IPS-15b (cell line): Measurements from ENCODE around the gene PTPRA.
"Not testable (repeated sequence)": the region's sequence is repeated elsewhere in the genome, so short reads cannot be mapped to it uniquely, and the experiment has no call there.

Source experiments
- H3K27me3 ChIP-seq: one replicate; pipeline ENCODE4 v1.6.1; 2013; ENCODE audit warnings: low read length; ENCODE audit not compliant: control insufficient read depth, insufficient read depth
- H3K36me3 ChIP-seq: one replicate; pipeline ENCODE4 v1.6.1; 2013; ENCODE audit warnings: low read length; ENCODE audit not compliant: control insufficient read depth, insufficient read depth
- H3K4me1 ChIP-seq: one replicate; pipeline ENCODE4 v1.6.1; 2013; ENCODE audit warnings: mild to moderate bottlenecking, low read length; ENCODE audit not compliant: control insufficient read depth, insufficient read depth
- H3K4me3 ChIP-seq: one replicate; pipeline ENCODE4 v1.5.1; 2013; ENCODE audit warnings: low read depth, low read length
- H3K9ac ChIP-seq: one replicate; pipeline ENCODE4 v1.6.1; 2013; ENCODE audit warnings: low read depth, mild to moderate bottlenecking, low read length
- H3K9me3 ChIP-seq: one replicate; pipeline ENCODE4 v1.6.1; 2013; ENCODE audit warnings: mild to moderate bottlenecking, low read length; ENCODE audit not compliant: control insufficient read depth, insufficient read depth

PTPRA gene

DNA sequence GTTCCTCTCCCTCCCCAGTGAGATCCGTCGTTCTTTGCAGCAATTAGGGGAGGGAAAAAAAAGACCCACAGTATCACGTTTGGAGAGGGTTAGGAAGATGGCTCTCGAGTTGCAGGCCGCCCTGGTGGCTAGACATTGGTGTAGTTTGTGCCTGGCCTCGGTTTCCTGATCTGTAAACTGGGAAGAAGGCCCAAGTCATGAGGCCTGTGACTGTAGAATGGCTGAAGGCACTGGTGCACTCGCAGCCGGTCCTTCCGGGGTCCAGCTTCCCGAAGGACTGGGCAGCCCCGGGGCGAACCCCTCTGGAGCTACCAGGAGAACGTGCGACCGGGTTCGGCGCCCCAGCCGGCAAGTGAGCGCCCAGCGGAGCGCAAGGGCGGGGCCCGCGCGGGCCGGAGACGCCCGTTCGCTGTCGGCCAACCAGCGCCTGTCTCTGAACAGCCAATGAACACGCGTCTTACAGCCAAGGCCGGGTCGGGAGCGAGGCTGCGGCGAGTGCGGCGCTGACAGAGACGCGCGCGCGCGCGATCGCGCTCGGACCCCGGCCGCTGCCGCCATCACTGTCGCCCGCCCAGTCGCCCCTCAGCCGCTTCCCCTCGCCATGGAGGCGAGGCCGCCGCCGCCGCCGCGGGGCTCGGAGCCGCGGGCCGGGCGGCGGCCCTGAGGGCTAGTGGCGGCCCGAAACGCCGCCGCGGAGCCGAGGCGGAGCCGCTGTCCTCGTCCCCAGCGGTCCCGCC lies at the start of gene PTPRA:
TSS of gene PTPRA (plus strand) at position 472 of the 737 bp plus-strand sequence. CDS start 90,797 bp downstream, outside the sequence.
- Histone ChIP-seq H3K9me3 (no peaks in the 10 kb centered on the region), H3K4me3 (peak within 1 kb of the TSS; percentile 89), H3K4me1 (peaks cover 4% of the 10 kb centered on the region), H3K36me3 (no peaks in the 10 kb centered on the region), H3K9ac (peak within 1 kb of the TSS; percentile 76), H3K27me3 (peaks cover 20% of the 10 kb centered on the region)

DNA sequence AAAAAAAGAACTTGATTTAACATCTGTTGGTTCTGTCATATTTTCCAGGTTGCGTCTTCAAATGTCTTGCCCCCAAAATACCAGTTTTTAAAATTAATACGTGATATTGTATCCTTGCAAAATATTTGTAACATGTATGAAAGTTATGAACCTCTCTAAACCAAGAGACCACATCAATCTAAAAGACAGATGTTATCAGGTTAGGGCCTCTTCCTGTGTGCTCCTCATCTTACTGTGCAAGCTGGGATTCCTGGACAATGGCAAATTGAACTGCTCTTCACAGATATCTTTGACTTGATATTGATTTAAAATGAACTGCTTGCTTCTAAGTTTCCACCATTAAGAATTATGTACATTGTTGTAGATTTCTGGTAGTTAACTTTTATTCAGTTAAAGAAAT lies 47.5 kb upstream of the PTPRA start:
- no peak overlapping the region for H3K9ac ChIP-seq
- H3K27me3 ChIP-seq, result peaks cover 43% of the 10 kb centered on the region
- no peak overlapping the region for H3K4me3 ChIP-seq
- peaks cover 3% of the 10 kb centered on the region for H3K4me1 ChIP-seq
- no peaks in the 10 kb centered on the region for H3K36me3 ChIP-seq
- H3K9me3 ChIP-seq, result no peaks in the 10 kb centered on the region

GRCh38 chr20:2826655-2827054 lies 46.6 kb upstream of the PTPRA start:
- H3K9ac ChIP-seq, result no peak overlapping the region
- H3K36me3 ChIP-seq, result no peaks in the 10 kb centered on the region
- H3K27me3 ChIP-seq, result peaks cover 34% of the 10 kb centered on the region
- H3K9me3 ChIP-seq, result no peaks in the 10 kb centered on the region
- H3K4me3 ChIP-seq, result no peak overlapping the region
- peaks cover 3% of the 10 kb centered on the region for H3K4me1 ChIP-seq

DNA sequence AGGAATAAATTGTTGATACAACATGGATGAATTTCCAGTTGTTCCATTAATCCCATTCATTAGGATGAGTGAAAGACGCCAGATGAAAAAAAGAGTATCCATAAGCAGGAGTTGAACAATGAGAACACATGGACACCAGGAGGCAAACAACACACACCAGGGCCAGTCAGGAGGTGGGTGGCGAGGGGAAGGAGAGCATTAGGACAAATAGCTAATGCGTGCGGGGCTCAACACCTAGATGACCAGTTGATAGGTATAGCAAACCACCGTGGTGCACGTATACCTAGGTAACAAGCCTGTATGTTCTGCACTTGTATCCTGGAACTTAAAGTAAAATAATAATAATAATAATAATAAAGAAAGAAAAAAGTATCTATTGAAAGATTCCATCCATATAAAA lies 43.9 kb upstream of the PTPRA start:
- no peak overlapping the region for H3K9ac ChIP-seq
- H3K36me3 ChIP-seq, result no peaks in the 10 kb centered on the region
- peaks cover 28% of the 10 kb centered on the region for H3K27me3 ChIP-seq
- H3K4me1 ChIP-seq, result peaks cover 3% of the 10 kb centered on the region
- no peak overlapping the region for H3K4me3 ChIP-seq
- no peaks in the 10 kb centered on the region for H3K9me3 ChIP-seq

DNA sequence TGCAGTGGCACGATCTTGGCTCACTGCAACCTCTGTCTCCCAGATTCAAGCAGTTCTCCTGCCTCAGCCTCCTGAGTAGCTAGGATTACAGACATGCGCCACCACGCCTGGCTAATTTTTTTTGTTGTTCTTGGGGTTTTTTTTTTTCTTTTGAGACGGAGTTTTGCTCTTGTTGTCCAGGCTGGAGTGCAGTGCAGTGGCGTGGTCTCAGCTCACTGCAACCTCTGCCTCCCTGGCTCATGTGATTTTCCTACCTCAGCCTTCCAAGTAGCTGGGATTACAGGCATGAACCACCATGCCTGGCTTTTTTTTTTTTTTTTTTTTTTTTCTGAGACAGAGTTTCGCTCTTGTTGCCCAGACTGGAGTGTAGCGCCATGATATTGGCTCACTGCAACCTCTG lies 42.1 kb upstream of the PTPRA start:
- H3K36me3 ChIP-seq, H3K4me3 ChIP-seq, H3K9ac ChIP-seq, H3K4me1 ChIP-seq, H3K9me3 ChIP-seq: not testable (repeated sequence)
- peaks cover 21% of the 10 kb centered on the region for H3K27me3 ChIP-seq

- Histone ChIP-seq H3K4me1 (no peaks in the 10 kb centered on the region), H3K36me3 (peaks cover 4% of the 10 kb centered on the region), H3K4me3 (no peak overlapping the region), H3K9ac (no peak overlapping the region), H3K9me3 (no peaks in the 10 kb centered on the region), H3K27me3 (peaks cover 8% of the 10 kb centered on the region)
These were observed 39.5 kb upstream of the PTPRA start for GRCh38 chr20:2833761-2834160.

DNA sequence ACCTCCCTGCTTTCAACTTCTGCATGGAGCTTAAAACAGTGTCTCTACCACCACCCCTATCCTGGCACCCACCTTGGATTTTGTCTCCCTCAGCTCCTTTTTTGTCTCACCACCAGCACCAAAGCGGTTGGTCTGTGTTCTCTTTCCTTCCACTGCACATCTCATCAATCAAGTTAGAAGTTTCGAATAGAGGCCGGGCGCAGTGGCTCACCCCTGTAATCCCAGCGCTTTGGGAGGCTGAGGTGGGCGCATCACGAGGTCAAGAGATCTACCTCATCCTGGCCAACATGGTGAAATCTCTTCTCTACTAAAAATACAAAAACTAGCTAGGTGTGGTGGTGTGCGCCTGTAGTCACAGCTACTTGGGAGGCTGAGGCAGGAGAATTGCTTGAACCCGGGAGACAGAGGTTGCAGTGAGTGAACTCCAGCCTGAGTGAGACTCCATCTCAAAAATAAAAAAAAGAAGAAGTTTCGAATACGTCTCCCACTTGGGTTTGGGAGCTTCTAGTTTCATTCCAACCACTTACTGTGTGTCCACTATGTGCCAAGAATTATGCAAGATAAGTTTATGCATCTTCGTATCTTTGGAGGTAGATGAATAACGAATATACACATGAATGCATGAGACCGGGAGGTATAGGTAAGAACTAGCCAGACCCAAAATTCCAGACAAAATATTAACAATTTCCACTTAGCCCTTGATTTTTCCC lies 38.7 kb upstream of the PTPRA start:
- Histone ChIP-seq H3K4me1 (no peaks in the 10 kb centered on the region), H3K27me3 (peaks cover 12% of the 10 kb centered on the region), H3K9me3 (no peaks in the 10 kb centered on the region), H3K36me3 (peaks cover 4% of the 10 kb centered on the region), H3K4me3 (no peak overlapping the region), H3K9ac (no peak overlapping the region)

DNA sequence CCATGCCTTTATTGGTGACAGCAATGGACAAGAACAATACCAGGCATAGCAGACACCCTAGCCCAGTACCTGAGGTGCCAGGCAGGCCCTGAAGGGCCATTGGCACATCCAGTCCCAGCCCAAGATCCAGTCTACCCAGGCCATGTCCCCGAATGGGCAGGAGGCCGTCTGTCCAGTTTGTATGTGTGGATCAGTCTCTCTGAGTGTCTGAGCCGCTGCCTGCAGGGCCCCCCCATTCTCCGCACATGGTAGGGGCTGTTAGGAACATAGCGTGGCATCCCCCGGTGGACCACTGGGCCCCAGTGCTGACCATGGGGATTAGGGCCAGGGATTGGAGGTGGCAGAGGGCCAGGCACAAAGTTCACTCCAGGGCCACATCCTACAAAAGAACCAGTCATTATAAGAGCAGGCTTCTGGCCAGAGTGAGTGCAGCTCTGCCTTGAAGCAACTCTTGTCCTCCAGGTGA lies 37.9 kb upstream of the PTPRA start:
- Histone ChIP-seq H3K4me1 (no peaks in the 10 kb centered on the region), H3K27me3 (peaks cover 18% of the 10 kb centered on the region), H3K4me3 (no peak overlapping the region), H3K9ac (no peak overlapping the region), H3K36me3 (peaks cover 4% of the 10 kb centered on the region), H3K9me3 (no peaks in the 10 kb centered on the region)

GRCh38 chr20:2836035-2836434 lies 37.2 kb upstream of the PTPRA start:
- H3K27me3 ChIP-seq, result peaks cover 18% of the 10 kb centered on the region
- no peaks in the 10 kb centered on the region for H3K4me1 ChIP-seq
- H3K4me3 ChIP-seq, result no peak overlapping the region
- peaks cover 6% of the 10 kb centered on the region for H3K36me3 ChIP-seq
- H3K9ac ChIP-seq, result no peak overlapping the region
- H3K9me3 ChIP-seq, result no peaks in the 10 kb centered on the region

- H3K4me1 ChIP-seq, result no peaks in the 10 kb centered on the region
- H3K9me3 ChIP-seq, result no peaks in the 10 kb centered on the region
- H3K27me3 ChIP-seq, result peaks cover 18% of the 10 kb centered on the region
- H3K9ac ChIP-seq, result no peak overlapping the region
- no peak overlapping the region for H3K4me3 ChIP-seq
- peaks cover 6% of the 10 kb centered on the region for H3K36me3 ChIP-seq
These were observed 35.9 kb upstream of the PTPRA start for GRCh38 chr20:2837221-2837960.

- no peaks in the 10 kb centered on the region for H3K9me3 ChIP-seq
- no peak overlapping the region for H3K9ac ChIP-seq
- H3K27me3 ChIP-seq, result peaks cover 18% of the 10 kb centered on the region
- no peaks in the 10 kb centered on the region for H3K4me1 ChIP-seq
- no peak overlapping the region for H3K4me3 ChIP-seq
- peaks cover 6% of the 10 kb centered on the region for H3K36me3 ChIP-seq
These were observed 35.0 kb upstream of the PTPRA start for GRCh38 chr20:2838170-2838797.
